K562 (cell line): ENCODE measurements around the gene SMIM29. TPM values are rescaled to one million over a fixed set of nuclear protein-coding genes. Genes with fewer than 3 reads are reported as not detected.

Experiments used
- BCLAF1 ChIP-seq, 2 experiments: fragments of 450-650 bp in 1 of 2; IDR thresholded peaks; 2 replicates each; pipeline ENCODE4 v1.6.1; 2011 to 2017; ENCODE audit warnings: low read depth in 2 of 2, antibody characterized with exemption in 1 of 2, borderline replicate concordance in 1 of 2, low read length in 1 of 2, mild to moderate bottlenecking in 1 of 2, mixed read lengths in 1 of 2; ENCODE audit not compliant: control insufficient read depth in 1 of 2
- E2F8 ChIP-seq: fragments of 450-650 bp; IDR thresholded peaks from 2 replicates; pipeline ENCODE4 v1.7.1; 2018; ENCODE audit warnings: mild to moderate bottlenecking, low read depth; ENCODE audit not compliant: partially characterized antibody
- FOXJ2 ChIP-seq: fragments of 200-800 bp; sonication (Bioruptor generic); IDR thresholded peaks from 2 replicates; pipeline ENCODE4 v1.6.1; 2016; ENCODE audit warnings: missing genetic modification characterization, missing compliant biosample characterization
- HOMEZ ChIP-seq: fragments of 250-450 bp; sonication (Bioruptor Pico); IDR thresholded peaks from 2 replicates; pipeline ENCODE4 v1.4.0; 2020; ENCODE audit warnings: mild to moderate bottlenecking, moderate library complexity
- LEF1 ChIP-seq: fragments of 450-650 bp; IDR thresholded peaks from 2 replicates; pipeline ENCODE4 v1.6.1; 2016; ENCODE audit warnings: mild to moderate bottlenecking
- POU5F1 ChIP-seq: fragments of 150-350 bp; IDR thresholded peaks from 2 replicates; pipeline ENCODE4 v1.6.1; 2014; ENCODE audit warnings: borderline replicate concordance, low read length, low read depth, mild to moderate bottlenecking; ENCODE audit not compliant: partially characterized antibody
- PTBP1 ChIP-seq: fragments of 200-400 bp; formaldehyde crosslinking; IDR thresholded peaks from 2 replicates; pipeline ENCODE4 v1.6.1; 2017; ENCODE audit warnings: low read depth, low read length
- RBM39 ChIP-seq: fragments of 200-400 bp; formaldehyde crosslinking; optimal IDR thresholded peaks from 2 replicates; pipeline ENCODE3; 2018; ENCODE audit warnings: low read depth, low read length
- TFAP4 ChIP-seq: sonication (generic); formaldehyde crosslinking; IDR thresholded peaks from 2 replicates; pipeline ENCODE4 v1.8.0; 2022; ENCODE audit warnings: missing genetic modification reagents, mild to moderate bottlenecking, moderate library complexity, borderline replicate concordance
- ZBTB26 ChIP-seq: fragments of 450-650 bp; formaldehyde crosslinking; IDR thresholded peaks from 2 replicates; pipeline ENCODE4 v1.4.0; 2022; ENCODE audit warnings: missing genetic modification characterization
- ZNF280A ChIP-seq: fragments of 450-650 bp; IDR thresholded peaks from 2 replicates; pipeline ENCODE4 v1.6.1; 2018; ENCODE audit warnings: mild to moderate bottlenecking, low read depth; ENCODE audit not compliant: partially characterized antibody
- ZNF431 ChIP-seq: sonication (generic); formaldehyde crosslinking; IDR thresholded peaks from 2 replicates; pipeline ENCODE4 v1.8.0; 2022; ENCODE audit warnings: mild to moderate bottlenecking, missing genetic modification reagents
- ZNF583 ChIP-seq: fragments of 250-450 bp; sonication (Bioruptor Pico); IDR thresholded peaks from 2 replicates; pipeline ENCODE4 v1.4.0; 2020
- polyA plus RNA-seq, 8 experiments: library from polyadenylated mRNA; depleted of rRNA in 4 of 8; stranded (reverse) in 5 of 8; unstranded in 3 of 8; fragments of >200 nt; fragmentation: Nextera tagmentation in 2 of 8; fragmentation: Illumina TruSeq in 1 of 8; extraction: Ambion mirVana in 2 of 8; extraction: Trizol in 1 of 8; gene quantifications; 2 replicates each; pipeline versions ENCODE4 v1.2.1 to v1.2.3, GENCODE V29; 2011 to 2014; ENCODE audit warnings: inconsistent platforms in 1 of 8, missing spikeins in 1 of 8
- total RNA-seq, 7 experiments: library from RNA; depleted of rRNA in 6 of 7; stranded (reverse); fragments of >200 nt in 6 of 7; fragmentation: Illumina TruSeq in 2 of 7; extraction: Trizol in 2 of 7; gene quantifications; 2 replicates each; pipeline versions ENCODE4 v1.2.1 to v1.2.3, GENCODE V29; 2011 to 2021; ENCODE audit warnings: low replicate concordance in 1 of 7

The SMIM29 gene
- total and polyA plus RNA-seq, 9 of the 15 experiments (the other 6 are each of a cell fraction or from before 2014, with no cell fraction given): 6.5 to 36.7 (median 20.9) TPM

GRCh38 chr6:34223381-34223955 lies 25.3 kb downstream of the SMIM29 start (continued):
- TF ChIP-seq HOMEZ (CRISPR knock-in tag): no peak
- TF ChIP-seq ZNF583 (CRISPR knock-in tag): no peak
- no peak for TF ChIP-seq ZNF431 (CRISPR knock-in tag)
- 0 out of 2 replicates have a peak, but pooled peaks have one; percentile 53 for TF ChIP-seq PTBP1
- peak; percentile 78; the same call in 1 of the 2 replicates for TF ChIP-seq ZBTB26 (CRISPR knock-in tag)
- no peak for TF ChIP-seq POU5F1
- TF ChIP-seq LEF1: no peak
- TF ChIP-seq E2F8: no peak
- 0 out of 4 replicates have a peak, but pooled peaks of 1 of the 2 experiments have one; percentile 29 for TF ChIP-seq BCLAF1 (IDR thresholded peaks at IDR 0.05; ENCODE audit: borderline replicate concordance in 1 of 2, control insufficient read depth in 1 of 2, low read depth in 2 of 2, low read length in 1 of 2)
- TF ChIP-seq TFAP4 (CRISPR knock-in tag): no peak; the same call in 1 of the 2 replicates
- TF ChIP-seq RBM39: peak; percentile 22
- no peak for TF ChIP-seq FOXJ2 (tag)
- TF ChIP-seq ZNF280A: peak; percentile 32
